ENCODE data around the gene GMPS. TPM values are rescaled to one million over a fixed set of nuclear protein-coding genes. Genes with fewer than 3 reads are reported as not detected.

The GMPS gene
- total RNA-seq, 1 experiment from 2014 or later, result 128 TPM

DNA sequence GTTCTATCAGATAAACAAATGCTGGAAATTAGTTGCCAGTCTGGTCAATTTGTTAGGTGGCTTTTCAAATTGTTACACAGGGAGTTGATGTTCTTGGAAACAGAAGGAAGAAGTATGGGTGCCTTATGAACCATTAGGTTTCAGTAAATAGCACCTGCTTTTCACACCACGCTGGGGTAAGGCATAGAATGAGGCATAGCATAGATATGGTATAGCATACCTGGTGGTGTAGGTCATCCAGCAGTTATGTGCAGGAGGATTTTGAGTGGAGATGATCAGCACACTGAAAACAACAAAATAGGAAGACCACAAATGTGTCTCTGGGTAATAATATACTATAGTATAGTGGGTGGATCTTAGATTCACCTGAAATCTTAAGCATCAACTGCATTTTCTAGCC is 121.4 kb downstream of the GMPS start:
- no peaks in the 10 kb centered on the region for H3K9me3 Mint-ChIP-seq (ENCODE audit: unreplicated experiment)
- H3K27me3 Mint-ChIP-seq (ENCODE audit: insufficient read depth, unreplicated experiment), result no peaks in the 10 kb centered on the region
- DNase-seq (ENCODE audit: unreplicated experiment), result no peak
- intact Hi-C loops (cut with micrococcal nuclease), result loop anchor here (10.0 kb wide), 1 partner anchor 1143 kb away; no protein-coding TSS in a partner anchor
- ChIA-PET POLR2A (no interaction called here), CTCF (interaction anchor here (0.8 to 0.9 kb wide), 2 partner anchors 10 to 19 kb away, joined by 3 to 4 read pairs; no protein-coding TSS in a partner anchor)
- no TSS peak for BruUV-seq (replicated peaks)
- no peak overlapping the region for H3K4me3 Mint-ChIP-seq (ENCODE audit: unreplicated experiment)
- TF ChIP-seq, protein P1, sequence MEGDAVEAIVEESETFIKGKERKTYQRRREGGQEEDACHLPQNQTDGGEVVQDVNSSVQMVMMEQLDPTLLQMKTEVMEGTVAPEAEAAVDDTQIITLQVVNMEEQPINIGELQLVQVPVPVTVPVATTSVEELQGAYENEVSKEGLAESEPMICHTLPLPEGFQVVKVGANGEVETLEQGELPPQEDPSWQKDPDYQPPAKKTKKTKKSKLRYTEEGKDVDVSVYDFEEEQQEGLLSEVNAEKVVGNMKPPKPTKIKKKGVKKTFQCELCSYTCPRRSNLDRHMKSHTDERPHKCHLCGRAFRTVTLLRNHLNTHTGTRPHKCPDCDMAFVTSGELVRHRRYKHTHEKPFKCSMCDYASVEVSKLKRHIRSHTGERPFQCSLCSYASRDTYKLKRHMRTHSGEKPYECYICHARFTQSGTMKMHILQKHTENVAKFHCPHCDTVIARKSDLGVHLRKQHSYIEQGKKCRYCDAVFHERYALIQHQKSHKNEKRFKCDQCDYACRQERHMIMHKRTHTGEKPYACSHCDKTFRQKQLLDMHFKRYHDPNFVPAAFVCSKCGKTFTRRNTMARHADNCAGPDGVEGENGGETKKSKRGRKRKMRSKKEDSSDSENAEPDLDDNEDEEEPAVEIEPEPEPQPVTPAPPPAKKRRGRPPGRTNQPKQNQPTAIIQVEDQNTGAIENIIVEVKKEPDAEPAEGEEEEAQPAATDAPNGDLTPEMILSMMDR (IDR thresholded peaks at IDR 0.05; ENCODE audit: unreplicated experiment), result no peak
- no peak overlapping the region for H3K27ac Mint-ChIP-seq (ENCODE audit: low read depth, unreplicated experiment)
- H3K36me3 Mint-ChIP-seq (ENCODE audit: insufficient read depth, unreplicated experiment), result no peaks in the 10 kb centered on the region
- no peaks in the 10 kb centered on the region for H3K4me1 Mint-ChIP-seq (ENCODE audit: insufficient read depth, unreplicated experiment)

Other genes with a start within 250 kb of the GMPS start
- gene PLCH1, start 125.6 kb upstream of the GMPS start, total RNA-seq (2022), result 0.10 and 0.12 TPM in 2 replicates
- gene C3orf33, start 64.4 kb upstream of the GMPS start, total RNA-seq (2022), result 3.2 and 3.6 TPM in 2 replicates
- 65.6 and 91.7 TPM in 2 replicates for gene SLC33A1, start 16.2 kb upstream of the GMPS start, total RNA-seq (2022)
- 0.44 and 0.49 TPM in 2 replicates for gene KCNAB1, start 249.9 kb downstream of the GMPS start, total RNA-seq (2022)

Data from MCF 10A (cell line).